HG03066 (cell line): ENCODE results near the gene TCF23.
"Not testable (repeated sequence)": the region's sequence is repeated elsewhere in the genome, so short reads cannot be mapped to it uniquely, and the experiment has no call there.

Experiments
- ATAC-seq: cut with Tn5 transposase; IDR thresholded peaks from one replicate; pipeline ENCODE4 v1.9.1; 2021; ENCODE audit warnings: low read depth; ENCODE audit not compliant: unreplicated experiment

The TCF23 gene

GRCh38 chr2:27152102-27152795 lies 3.4 kb downstream of the TCF23 start:
- no peak for ATAC-seq

- ATAC-seq, result no peak
These were observed 4.1 kb downstream of the TCF23 start for GRCh38 chr2:27152796-27153464.

- ATAC-seq, result no peak
These were observed 5.7 kb downstream of the TCF23 start for GRCh38 chr2:27154488-27154887.

GRCh38 chr2:27155069-27155520 lies 6.3 kb downstream of the TCF23 start:
- no peak for ATAC-seq

- no peak for ATAC-seq
These were observed 9.7 kb downstream of the TCF23 start for GRCh38 chr2:27158468-27158867.

- ATAC-seq, result no peak
These were observed 10.5 kb downstream of the TCF23 start for GRCh38 chr2:27159271-27159670.

GRCh38 chr2:27160191-27160590 lies 11.4 kb downstream of the TCF23 start:
- ATAC-seq, result no peak

GRCh38 chr2:27162151-27163121 lies 13.6 kb downstream of the TCF23 start:
- no peak for ATAC-seq

- ATAC-seq, result no peak
These were observed 16.4 kb downstream of the TCF23 start for GRCh38 chr2:27164960-27165763.

- ATAC-seq, result no peak
These were observed 22.0 kb downstream of the TCF23 start for GRCh38 chr2:27170581-27171337.

GRCh38 chr2:27171351-27171848 lies 22.6 kb downstream of the TCF23 start:
- ATAC-seq, result no peak

- no peak for ATAC-seq
These were observed 25.8 kb downstream of the TCF23 start for GRCh38 chr2:27174638-27175037.

- no peak for ATAC-seq
These were observed 26.5 kb downstream of the TCF23 start for GRCh38 chr2:27175330-27175729.

- not testable (repeated sequence) for ATAC-seq
These were observed 27.0 kb downstream of the TCF23 start for GRCh38 chr2:27175781-27176180.

- no peak for ATAC-seq
These were observed 28.9 kb downstream of the TCF23 start for GRCh38 chr2:27177441-27178351.

- ATAC-seq, result no peak
These were observed 29.7 kb downstream of the TCF23 start for GRCh38 chr2:27178469-27178868.

- ATAC-seq, result no peak
These were observed 30.7 kb downstream of the TCF23 start for GRCh38 chr2:27179344-27180000.

- ATAC-seq, result no peak
These were observed 33.5 kb downstream of the TCF23 start for GRCh38 chr2:27182346-27182745.
